Measurements from ENCODE around the gene RGS6. TPM values are rescaled to one million over a fixed set of nuclear protein-coding genes. Genes with fewer than 3 reads are reported as not detected.
"Not testable (repeated sequence)": the region's sequence is repeated elsewhere in the genome, so short reads cannot be mapped to it uniquely, and the experiment has no call there.

RGS6 gene
- polyA plus RNA-seq (ENCODE audit: insufficient read length), result 6.0 TPM

DNA sequence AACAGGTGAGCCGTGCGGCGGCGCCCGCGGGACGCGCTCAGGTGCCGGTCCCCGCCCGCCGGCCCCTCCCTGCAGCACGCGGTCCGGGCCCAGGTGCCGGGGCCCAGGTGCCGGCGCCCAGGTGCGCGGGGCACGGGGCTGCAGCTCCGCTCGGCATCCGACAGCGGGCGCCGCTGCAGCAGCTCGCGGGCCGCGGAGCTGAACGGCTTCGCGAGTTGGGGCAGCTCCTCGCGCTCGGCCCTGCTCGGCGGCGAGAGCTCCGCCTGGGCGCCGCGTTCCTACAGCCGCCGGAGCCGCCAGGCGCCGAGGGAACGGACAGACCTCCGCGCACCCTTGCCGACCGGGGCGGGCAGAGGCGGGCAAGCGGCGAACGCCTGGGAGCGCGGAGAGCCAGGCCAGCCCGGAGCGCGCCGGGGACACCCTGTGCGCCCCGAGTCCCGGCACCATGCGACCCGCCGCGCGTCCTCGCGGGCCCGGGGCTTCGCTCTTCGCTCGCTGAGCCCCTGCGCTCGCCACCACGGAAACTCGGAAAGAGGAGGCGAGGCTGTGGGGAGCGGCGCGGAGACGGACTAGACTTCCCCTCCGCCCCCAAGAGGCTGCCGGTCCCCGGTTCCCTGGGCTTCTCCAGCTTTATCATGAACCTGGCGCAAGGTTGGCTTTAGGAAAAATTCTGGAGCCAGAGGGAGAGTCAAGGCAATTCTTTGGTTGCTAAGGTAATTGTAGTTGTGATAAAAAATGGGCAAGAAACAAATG, at the start of gene RGS6:
Gene RGS6 (plus strand): TSS at position 201 of the 753 bp plus-strand sequence.
- DNase-seq (ENCODE audit: low read depth), result no peak

DNA sequence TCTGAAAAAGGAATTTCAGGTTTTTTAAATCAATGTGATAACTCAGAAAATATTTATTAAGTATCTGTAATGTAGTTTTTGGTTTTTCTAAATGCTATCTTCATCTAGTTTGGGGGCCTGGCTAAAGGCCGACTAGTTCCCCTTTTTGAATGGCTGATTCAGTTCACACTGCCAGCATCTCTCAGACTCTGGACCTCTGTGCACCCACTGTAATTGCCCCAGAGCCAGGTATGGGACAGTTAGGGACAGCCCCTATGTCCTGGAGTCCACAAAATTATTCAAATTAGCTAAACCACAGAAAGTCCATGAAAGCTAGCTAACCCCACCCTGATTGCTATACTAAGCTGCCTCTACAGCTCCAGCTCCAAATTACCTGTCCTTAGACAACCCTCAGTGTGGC, 49.1 kb upstream of the RGS6 start:
- DNase-seq (ENCODE audit: low read depth), result no peak

DNA sequence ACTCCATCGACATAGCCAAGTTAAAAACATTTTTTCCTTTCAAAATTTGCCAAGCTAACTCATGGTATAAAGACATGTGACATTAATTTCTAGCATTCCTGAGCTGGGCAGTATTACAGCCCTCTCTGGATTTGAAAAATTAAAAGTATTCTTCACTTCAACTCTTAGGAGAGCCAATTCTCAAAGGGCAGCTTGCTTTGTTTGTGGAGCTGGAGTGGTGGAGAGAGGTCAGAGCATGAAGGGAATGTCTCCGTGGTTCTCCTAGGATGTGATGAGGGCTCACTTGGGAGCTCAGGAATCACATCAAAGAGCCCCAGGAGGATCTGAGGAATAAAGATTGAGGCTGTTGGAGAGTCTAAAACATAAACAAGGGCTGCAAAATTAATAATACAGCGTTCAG, 46.9 kb upstream of the RGS6 start:
- no peak for DNase-seq (ENCODE audit: low read depth)

DNA sequence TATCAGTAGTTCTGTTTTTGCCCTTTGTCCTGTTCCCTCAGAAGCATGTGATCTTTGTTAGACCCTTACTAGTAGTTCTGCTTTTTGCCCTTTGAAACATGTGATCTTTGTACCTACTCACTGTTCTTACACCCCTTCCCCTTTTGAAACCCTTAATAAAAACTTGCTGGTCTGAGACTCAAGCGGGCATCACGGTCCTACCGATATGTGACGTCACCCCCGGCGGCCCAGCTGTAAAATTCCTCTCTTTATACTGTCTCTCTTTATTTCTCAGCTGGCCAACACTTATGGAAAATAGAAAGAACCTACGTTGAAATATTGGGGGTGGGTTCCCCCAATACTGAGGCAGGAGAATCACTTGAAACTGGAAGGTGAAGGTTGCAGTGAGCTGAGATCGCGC, 44.4 kb upstream of the RGS6 start:
- DNase-seq (ENCODE audit: low read depth), result not testable (repeated sequence)

DNA sequence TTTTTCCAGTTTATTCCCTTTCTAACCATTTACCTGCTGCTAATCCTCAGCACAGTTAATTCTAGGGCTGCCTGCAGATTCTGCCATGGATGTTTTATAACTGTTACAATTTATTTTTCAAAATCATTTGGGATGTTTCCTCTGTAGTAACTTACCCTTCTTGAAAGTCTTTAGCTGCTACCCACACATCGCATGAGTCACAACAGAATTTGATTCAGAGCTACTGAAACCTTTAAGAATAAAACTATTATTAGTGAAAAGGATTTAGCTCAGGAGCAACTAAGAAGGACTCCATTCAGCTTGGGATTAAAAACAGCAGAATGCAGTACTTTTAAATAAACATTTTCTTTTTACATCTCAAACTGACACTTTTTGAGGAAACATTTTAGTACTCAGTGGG, 41.7 kb upstream of the RGS6 start:
- DNase-seq (ENCODE audit: low read depth), result no peak

DNA sequence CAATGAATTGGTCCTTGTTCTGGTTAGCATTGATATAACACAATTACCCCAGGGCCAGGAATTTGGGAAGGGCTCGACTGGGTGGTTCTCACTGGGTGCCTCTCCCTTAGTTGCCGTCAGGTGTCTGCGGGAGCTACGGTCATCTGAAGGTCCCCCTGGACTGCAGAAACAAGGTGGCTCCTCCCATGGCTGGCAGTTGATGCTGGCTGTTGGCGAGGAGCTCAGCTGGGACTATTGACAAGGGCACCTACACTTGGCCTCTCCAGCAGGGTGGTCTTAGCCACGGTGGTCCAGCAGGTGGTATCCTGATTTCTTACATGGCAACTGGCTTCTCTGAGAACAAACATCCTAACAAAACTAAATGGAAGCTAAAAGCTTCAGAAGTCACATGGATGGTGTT, 41.0 kb upstream of the RGS6 start:
- DNase-seq (ENCODE audit: low read depth), result no peak

DNA sequence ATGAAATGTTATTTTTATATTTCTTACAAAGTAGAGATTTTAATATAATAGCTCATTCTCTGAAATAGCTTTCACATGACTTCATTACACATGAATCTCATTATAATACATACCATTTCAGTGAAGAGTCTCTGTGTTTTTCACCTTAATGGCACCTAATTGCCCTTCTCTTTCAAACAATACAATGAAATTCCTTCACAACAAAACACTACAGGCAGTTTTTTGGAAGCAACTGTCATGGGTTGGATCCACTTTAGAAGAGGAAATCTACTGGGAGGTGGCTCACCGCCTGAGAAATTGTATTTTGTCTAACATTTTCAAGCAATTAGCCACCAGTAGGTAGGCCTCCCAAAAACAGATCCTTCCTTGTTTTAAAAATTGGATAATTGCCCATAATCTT, 40.3 kb upstream of the RGS6 start:
- DNase-seq (ENCODE audit: low read depth), result no peak

DNA sequence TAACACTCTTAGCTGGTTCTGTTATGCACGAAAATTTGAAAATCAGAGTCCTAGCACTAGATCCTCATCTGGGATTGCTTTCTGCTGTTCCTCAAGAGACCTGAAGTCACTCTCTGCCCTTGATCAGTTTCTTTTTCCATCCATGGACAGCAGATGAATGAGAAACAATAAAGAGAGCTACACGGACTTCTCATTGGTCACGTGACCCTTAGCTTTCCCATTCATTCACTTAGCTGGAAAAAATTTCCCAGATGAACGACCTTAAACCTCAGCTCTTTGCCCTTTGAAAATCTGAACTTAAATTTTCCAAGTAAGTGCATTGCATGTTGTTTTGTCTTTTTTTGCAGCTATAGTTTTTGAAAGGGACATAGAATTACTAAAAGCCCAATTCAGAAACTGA, 27.2 kb upstream of the RGS6 start:
- DNase-seq (ENCODE audit: low read depth), result no peak

DNA sequence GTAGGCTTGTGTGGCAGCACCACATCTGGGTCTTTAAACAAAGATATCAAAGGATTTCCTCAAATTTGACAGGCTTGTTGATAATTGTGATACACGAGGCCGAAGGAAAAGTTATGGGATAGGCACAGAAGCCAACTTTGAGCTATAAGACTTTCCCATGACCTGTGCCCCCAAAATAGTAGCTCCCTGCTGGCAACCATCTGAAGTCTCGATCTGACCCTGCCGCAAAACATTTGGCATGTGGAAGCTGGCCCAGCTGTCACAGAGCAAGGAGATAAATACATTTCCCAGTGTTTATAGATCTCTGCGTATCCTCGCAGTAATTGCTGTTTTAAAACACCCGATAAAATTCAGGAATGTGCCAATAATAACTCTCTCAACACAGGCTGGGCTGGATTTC, 26.4 kb upstream of the RGS6 start:
- DNase-seq (ENCODE audit: low read depth), result no peak

DNA sequence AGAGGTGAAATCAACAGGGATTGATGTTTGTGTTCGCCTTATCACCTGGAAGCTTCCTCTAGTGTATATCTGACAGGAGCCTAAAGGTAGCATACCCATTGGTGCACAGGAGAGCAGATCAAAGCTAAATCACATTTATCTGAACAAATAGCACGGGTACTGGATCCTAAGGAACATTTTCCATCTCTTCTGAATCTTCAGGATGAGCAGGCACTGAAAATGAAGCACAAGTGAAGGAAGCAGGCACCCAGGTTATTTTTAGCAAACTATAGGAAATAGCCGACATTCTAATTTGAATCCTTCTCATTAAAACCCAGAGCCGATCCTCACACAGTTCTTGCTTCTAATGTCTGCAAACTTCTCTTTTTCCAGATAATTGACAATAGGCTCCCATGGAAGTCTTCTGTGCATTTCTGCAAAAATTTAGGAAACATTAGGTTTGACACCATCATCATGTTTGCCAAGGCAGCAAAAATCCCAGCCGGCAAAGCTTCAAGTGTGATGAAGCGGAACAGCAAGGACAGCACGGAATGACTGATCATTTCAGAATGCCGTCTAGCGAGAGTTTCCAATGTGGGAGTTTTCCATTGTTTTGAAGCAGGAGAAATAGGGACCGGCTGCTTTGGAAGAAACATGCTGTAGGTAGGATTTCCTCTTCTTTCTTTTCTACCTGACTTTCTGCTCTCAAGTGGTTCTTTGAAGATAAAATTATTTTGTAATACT, 24.3 kb upstream of the RGS6 start:
- DNase-seq (ENCODE audit: low read depth), result no peak

DNA sequence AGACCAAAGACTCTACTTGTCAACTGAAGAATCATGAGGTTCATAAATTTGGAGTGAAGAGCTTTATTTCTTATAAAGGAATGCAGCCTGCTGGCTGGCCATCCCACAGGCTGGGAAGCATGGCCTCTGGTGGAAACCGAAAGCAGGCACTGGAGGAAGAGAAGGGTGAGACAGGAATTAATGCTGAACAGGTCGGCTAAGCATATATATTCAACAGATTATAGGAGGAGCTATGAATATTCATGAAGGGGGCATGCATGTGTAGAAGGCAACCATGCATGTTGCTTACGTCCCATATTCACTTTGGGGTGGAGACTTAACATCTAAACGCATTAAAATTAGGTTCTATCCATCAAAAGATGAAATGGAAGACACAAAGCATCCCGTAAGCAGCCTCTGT, 20.6 kb upstream of the RGS6 start:
- no peak for DNase-seq (ENCODE audit: low read depth)

DNA sequence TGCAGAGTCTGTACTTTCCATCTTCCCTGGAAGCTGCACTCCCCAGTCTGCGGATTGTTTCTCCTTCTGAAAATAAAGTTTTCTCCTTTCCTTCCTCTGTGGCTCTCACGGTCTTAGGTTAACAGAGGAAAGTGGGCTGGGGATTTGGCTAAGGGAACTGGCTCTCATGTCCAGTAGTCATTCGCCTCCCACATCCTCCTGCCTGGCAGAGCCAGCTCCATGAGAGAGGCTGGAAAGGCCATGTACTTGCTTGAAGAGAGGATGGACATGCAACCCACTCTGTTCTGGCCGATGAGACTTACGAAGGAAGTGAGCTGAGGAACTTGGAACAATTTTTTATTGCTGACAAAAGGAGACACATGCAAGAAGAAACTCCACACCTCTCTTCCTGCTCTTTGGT, 18.9 kb upstream of the RGS6 start:
- DNase-seq (ENCODE audit: low read depth), result no peak

DNA sequence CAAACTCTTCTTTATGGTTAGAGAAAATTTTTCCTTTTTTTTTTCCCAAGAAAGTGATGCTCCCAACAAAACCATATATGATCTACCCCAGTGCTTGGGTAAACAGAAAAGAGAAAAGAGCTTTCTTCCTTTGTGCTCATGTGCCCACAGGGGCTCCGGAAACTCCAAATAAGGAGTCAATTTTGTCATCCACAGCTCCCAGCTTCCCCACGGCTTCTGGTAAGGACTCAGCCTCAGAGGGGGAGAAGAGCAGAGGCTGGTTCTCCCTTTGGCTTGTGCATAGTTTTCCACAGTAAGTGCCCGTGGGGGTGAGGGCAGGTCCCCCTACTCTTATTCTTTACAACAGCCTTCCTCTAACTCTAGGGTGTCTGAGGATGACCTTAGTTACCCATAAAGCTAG, 13.3 kb upstream of the RGS6 start:
- no peak for DNase-seq (ENCODE audit: low read depth)

DNA sequence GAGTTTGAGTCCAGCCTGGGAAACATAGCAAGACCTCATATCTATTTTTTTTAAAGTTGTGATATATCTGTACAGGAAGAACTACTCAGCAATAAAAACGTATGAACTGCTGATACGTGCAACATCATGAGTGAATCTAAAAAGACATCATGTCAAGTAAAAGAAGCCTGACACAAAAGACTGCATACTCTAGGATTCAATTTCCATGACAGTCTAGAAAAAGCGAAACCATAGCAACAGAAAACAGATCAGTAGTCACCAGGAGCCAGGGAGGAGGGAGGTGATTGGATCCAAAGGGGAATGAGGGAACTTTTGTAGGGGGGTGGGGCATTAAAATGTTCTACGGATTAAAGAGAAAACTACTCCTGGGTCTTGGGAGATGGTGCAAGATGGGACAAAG, 8.7 kb upstream of the RGS6 start:
- no peak for DNase-seq (ENCODE audit: low read depth)

DNA sequence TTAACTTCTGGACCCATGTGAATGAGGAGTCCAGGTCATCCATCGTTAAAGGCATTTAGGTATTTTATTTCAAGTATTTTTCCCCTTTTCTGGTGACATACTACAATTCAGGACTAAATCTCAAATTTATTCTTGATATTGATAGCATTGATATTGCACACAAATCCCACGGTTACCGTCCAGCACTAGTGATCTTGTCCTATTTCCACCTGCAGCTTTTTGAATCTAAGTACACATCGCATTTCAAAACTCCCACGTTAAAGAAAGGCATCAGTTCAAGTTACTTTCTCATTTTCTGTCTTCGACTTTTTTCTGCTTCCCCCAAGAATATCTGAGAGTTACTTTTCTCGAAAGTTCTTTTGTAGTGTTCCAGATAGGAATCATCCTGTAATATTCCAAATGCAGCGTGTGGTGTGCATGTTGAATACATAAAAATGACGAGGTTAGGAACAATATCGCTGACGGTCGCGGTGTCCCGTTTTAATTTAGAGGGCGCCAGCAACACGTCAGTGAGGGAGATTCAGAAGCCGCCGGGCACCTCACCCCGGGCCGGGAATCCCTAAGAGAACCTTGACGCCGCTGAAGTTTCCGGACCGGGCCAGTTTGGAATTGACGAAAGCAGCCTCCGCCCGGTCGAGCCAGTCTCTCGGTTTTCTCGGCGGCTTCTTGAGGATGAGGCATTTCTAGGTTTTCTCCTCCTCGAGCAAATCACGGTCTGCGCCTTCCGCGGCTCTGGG, 569 bp upstream of the RGS6 start:
- DNase-seq (ENCODE audit: low read depth), result no peak

DNA sequence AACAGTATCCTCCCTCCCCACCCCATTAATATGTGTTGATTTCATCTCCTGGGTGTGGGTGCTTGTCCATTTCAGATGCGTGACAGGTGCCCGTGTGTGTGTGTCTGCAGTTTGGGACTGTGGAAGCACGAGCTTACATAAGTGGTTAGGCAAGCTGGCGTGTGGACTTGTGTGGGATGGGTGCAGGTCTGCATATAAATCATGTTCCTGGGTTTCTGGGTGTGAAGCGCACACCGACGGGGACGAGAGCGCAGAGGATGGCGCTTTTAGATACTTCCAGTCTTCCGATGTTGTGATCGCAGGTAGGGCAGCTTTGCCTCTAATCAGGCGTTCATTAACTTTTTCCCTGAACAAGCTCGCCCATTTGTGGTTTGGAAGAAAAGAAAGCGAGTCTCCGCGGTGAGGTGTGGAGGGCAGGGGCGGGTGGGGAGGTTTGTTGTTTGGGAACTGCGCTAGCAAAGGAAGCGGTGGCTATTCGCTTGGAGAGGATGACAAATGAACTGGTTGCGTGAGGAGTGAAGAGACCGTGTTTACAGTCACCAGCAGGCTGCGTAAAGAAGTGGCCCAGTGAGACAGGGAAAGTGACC, 865 bp downstream of the RGS6 start:
- no peak for DNase-seq (ENCODE audit: low read depth)

DNA sequence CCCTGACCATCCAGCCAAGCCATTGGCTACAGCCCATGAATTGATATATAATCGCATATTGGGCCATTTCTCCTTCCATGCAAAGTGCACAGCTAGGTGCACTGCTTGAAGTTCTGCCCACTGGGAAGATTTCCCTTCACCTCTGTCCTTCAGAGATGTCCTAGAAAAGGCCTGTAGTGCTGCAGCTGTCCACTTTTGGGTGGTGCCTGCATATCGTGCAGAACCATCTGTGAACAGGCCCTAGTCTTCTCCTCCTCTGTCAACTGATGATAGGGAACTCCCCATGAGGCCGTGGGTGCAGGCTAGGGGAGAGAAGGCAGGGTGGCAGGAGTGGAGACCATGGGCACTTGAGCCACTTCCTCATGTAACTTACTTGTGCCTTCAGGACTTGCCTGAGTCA, 6.0 kb downstream of the RGS6 start:
- DNase-seq (ENCODE audit: low read depth), result not testable (repeated sequence)

DNA sequence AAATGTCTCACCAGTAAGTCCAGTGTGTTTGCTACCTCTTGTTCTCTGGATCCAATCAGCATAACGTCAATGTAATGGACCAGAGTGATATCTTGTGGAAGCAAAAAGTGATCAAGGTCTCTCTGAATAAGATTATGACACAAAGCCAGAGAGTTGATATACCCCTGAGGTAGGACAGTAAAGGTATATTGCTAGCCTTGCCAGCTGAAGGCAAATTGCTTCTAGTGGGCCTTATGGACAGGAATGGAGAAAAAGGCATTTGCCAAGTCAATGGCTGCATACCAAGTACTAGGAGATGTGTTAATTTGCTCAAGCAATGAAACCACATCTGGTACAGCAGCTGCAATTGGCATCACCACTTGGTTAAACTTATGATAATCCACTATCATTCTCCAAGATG, 7.1 kb downstream of the RGS6 start:
- DNase-seq (ENCODE audit: low read depth), result not testable (repeated sequence)

DNA sequence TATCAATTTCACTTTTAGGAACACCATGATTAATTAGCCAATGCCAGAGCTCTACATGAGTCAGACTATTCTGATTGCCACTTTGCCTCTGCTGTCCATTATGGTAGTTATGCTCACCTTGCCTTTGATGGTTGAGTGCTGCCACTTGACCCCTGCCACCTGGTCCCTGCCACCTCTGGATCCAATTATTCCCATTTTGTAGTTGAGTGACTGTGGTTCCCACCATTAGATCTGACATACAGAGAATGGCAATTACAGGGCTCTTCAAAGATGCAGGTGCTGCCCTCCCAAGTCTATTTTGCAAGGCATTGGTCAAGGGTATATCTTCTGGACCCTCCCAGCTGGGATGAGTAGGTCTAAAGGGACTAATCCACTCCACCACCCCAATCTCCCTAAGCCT, 8.3 kb downstream of the RGS6 start:
- not testable (repeated sequence) for DNase-seq (ENCODE audit: low read depth)

DNA sequence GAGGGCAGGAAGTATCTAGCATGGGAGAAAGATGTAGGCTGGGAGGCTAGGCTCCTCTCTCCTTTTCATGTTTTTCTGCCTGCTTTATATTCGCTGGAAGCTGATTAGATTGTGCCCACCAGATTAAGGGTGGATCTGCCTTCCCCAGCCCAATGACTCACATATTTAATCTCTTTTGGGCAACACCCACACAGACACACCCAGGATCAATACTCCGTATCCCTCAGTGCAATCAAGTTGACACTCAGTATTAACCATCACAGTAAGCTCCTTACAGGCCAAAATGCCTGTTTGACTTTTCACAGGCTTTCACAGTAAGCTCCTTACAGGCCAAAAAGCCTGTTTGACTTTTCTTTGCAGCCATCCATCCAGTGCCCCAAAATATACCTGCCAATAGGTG, 9.4 kb downstream of the RGS6 start:
- not testable (repeated sequence) for DNase-seq (ENCODE audit: low read depth)

DNA sequence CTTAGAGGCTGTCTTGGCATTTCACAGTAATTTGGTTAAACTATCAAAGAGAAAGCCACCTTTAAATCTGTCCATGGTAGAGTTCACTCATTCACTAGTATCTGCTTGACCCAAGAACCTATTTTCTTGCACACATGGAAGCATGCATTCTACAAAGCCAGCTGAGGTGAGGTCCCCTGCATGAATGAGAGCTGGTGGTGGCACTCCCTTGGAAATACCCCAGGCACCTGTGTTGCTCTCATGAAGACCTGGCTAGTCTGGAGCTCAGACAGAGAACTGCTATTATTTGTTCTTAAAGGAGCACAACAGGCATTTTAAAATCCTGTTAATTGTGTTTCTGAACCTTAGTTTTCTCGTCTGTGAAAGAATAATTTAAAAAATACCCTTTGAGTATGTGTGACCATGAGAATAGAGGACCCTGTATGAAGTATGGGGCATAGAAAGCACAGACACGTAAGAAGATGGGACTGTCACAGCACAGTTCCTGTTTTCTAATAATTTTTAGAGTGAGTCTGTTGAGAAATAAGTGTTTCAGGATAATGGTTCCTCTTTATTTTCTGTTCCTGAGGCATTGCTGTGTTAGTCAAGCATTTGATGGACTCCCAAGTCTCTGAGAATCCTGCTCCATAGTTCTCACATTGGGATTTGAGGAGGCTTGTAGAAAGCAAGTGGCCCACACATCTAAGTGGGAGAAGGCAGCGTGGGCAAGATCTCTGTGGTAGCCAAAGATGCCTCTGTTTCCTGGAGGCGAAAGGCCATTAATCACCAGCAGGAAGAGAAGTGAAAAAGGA, 10.9 kb downstream of the RGS6 start:
- no peak for DNase-seq (ENCODE audit: low read depth)

DNA sequence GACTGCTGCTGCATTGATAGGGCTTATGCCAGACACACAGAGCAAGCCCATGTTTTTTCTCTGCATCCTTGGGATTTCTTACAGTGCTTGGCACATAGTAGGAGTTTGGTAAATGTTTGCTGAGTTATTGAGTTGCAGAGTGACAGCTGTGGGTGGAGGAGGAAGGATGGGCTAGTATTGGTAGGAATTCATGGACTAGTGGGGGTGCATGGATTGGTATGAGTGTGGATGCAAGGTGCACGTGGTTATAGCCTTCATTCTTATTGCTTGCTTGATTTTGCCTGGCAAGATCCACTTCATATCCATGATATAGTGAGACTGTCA, 11.4 kb downstream of the RGS6 start:
- DNase-seq (ENCODE audit: low read depth), result no peak

Measured in forelimb muscle (tissue), 1 donor.